CD4-positive, alpha-beta T cell treated with Interleukin-1 beta for 1 hour (primary cell): ENCODE measurements around the gene CADM2.
"Not testable (repeated sequence)": the region's sequence is repeated elsewhere in the genome, so short reads cannot be mapped to it uniquely, and the experiment has no call there.

ENCODE experiments used
- DNase-seq, 2 donors: peaks; one replicate each; pipeline ENCODE4 v3.0.0-alpha.2; 2020 to 2022

Gene CADM2

GRCh38 chr3:85846940-85847339 is 888.2 kb downstream of the CADM2 start:
- DNase-seq = no peak

DNA sequence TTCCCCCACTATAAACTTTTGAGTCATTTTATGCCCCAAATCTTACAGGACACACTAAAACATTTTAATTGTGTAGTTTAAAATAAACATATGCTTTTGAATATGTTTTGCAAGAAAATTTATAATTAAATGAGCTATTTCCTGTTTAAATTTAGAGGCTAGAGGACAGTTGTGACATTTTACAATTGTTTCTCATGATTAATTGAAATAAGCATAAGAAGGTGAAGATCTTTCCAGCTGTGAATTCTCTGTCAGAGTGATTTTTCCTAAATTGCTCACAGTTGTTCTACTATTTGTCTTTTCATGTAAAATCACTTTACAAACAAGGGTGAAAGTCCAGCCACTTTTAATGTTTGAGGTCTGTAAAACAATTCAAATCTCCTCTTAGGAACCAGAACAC is 892.3 kb downstream of the CADM2 start:
- no peak for DNase-seq

DNA sequence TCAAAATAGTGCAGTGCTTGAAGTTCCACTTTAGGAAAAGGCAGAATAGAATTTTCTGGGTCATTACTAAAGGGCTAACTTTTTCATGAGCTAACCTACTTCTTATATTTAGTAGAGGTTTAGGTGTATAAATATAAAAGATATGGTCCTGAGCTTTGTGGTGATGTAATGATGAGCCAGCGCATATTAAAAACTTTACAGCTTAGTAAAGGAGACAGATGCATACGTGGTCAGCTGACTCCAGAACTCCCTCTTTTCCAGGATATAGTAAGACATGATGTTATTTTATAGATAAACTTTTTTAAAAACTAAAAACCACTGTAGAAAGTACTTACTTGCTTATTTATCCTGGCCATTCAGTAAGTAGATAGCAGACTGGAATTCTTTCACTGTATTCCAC is 895.0 kb downstream of the CADM2 start:
- no peak for DNase-seq

GRCh38 chr3:85862893-85863455 is 904.2 kb downstream of the CADM2 start:
- DNase-seq = no peak

DNA sequence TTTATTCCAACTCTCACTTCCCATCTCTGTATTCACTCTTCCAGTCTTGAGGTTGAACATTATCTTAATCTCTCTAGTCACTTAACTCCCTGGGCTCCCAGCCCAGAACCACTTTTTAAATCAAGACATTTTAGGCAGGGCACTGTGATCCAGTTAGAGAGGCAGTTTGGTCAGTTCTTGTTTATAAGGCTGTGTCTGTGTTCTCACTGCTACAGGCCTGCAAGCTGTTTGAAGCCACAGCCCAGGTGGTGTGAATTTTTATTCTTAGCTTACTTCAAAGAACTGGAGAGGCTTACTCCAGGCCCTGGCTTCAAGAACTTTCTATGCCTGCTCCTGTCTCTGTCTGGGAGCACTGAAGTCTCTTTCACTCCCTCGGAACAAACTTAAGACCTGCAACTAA is 906.1 kb downstream of the CADM2 start:
- no peak for DNase-seq

DNA sequence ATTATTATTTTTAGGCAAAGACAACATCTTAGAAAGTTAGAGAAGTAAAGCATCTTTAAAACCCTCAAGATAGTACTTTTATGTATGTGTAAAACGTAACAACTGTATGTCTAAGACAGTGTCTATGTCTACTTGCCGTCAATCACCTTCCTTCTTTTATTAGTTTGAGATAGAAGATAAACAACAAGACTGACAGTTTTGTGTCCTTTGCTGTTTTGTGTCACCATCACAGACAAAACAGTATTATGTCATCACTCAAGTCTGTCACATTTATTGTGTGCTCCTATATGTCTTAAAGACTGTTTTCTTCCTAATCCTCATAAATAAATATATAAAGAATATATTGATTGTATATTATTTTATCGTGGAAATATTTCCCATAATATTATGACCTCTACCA is 908.3 kb downstream of the CADM2 start:
- DNase-seq = no peak

GRCh38 chr3:85875589-85875988 is 916.8 kb downstream of the CADM2 start:
- DNase-seq = no peak

- DNase-seq = no peak
Observed at GRCh38 chr3:85877631-85878030, 918.8 kb downstream of the CADM2 start.

- DNase-seq = no peak
Observed at GRCh38 chr3:85881833-85882393, 923.1 kb downstream of the CADM2 start.

GRCh38 chr3:85890043-85890555 is 931.3 kb downstream of the CADM2 start:
- DNase-seq = no peak

DNA sequence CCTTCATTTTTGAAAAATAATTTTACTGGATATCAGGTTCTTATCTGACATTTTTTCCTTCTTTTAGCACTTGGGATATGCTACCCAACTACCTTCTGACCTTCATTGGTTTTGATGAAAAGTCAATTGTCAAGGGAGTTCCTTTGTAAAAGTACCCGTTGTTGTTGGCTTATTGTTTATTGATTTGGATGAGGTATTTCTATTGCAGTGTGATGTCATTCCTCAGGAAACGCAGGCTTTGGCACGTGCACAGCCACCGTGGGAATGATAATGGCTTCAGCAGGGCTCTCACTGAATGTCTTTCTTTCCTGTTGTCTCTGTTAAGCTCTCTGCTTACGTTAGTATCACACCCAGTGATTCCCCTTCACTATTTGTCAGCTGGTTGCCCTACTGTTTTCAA is 944.6 kb downstream of the CADM2 start:
- no peak for DNase-seq

DNA sequence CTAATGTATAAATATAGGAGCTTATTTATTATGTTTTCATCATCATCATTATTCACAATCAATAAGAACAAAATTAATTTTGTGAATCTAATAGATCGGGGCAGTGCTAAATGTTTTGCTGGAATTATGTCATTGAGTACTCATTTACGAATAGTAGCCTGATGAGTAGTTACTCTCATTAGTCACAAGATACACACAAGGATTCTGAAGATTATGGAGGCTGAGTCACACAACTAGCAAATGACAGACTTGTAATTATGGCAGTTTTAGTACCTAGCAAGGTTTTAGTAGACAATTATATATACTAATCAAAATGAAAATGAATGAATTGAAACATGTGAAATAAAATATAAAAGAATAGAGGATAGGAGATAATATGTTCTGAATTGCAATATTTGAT is 954.2 kb downstream of the CADM2 start:
- DNase-seq = no peak

DNA sequence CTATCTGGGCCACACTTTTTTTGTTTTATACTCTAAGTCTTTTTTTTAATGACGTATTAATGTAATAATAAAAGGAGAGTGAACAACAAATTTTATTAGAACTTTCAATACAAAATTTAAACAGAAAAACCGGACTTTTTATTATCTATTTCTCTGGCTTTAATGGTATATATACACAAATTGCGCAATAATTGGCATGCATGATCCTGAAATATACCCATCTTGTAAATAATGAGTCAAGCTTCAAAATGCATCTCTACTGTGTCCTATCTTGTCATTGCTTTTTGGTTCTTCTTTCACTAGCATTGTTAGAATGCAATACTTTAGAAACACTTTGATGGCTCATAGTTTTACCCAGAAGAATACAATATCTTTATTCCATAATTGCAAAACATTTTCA is 963.6 kb downstream of the CADM2 start:
- DNase-seq = no peak

- no peak for DNase-seq
Observed at GRCh38 chr3:85930718-85931117, 971.9 kb downstream of the CADM2 start.

DNA sequence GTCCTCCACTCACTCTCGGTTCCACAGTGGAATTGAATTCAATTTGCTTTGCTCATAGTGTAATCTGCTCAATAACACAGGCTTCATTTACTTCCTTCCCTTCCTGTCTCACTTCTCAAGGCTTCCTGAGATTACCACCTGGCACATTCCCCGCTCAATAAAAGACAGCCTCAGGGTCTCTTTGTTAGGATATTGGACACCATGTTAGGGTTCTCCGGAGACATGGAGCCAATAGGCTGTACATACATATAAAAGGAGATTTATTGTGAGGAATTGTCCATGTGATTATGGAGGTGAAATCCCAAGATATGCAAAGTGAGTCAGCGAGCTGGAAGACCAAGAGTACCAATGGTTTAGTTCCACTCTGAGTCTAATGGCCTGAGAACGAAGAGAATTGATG is 974.5 kb downstream of the CADM2 start:
- no peak for DNase-seq

DNA sequence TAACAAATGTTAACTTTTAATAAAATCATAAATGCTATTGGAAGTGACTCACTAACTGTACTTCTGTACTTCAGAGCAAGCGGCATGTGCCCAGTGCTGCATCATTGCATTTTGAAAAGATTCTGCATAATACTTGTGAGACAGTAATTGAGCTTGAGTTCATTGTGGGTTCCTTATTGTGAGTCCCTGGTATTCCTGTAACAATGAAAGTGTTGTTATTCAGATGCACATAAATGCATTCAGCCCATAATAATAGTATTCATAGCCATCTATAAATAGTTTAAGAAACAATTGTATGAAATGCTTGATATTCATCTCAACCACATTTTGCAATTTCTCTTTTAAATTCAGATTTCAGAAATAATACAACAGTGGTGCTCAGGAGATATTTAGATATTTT is 976.4 kb downstream of the CADM2 start:
- DNase-seq = no peak

DNA sequence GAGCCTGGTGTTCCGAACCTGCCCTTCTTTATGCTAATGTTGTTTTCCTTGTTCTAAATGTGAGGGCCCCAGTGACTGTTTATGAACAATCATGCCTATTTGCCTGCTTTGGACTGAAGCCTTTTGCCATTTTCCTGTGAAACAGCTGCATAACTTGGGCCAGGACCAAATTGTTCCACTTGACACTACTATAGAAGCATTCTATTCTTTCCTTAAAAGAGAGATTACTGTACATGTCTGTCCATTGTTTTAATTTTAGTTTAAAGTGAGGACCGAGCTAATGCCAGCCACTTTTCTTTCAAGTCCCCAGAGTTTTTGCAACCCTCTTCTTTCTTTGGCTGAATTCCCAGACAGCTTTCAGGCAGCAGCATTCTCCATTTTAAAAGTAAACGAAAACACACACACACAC is 980.3 kb downstream of the CADM2 start:
- DNase-seq = no peak

GRCh38 chr3:85950435-85950834 is 991.6 kb downstream of the CADM2 start:
- DNase-seq = no peak

GRCh38 chr3:85960793-85961192 is 1002.0 kb downstream of the CADM2 start:
- no peak for DNase-seq

GRCh38 chr3:85977615-85978338 is 1019.0 kb downstream of the CADM2 start:
- DNase-seq = no peak

- DNase-seq = no peak
Observed at GRCh38 chr3:85979034-85979433, 1020.2 kb downstream of the CADM2 start.

DNA sequence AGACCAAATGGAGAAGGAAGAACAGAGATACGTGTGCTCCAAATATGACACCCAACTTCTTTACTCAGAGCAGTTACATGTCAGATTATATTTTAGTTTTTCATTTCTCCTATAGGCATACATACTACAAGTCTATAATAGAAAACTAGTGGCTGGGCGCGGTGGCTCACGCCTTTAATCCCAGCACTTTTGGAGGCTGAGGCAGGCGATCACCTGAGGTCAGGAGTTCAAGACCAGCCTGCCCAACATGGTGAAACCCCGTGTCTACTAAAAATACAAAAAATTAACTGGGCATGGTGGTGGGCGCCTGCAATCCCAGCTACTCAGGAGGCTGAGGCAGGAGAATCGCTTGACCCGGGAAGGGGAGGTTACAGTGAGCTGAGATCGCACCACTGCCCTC is 1030.8 kb downstream of the CADM2 start:
- not testable (repeated sequence) for DNase-seq

GRCh38 chr3:86029590-86029989 is 1070.8 kb downstream of the CADM2 start:
- no peak for DNase-seq

- DNase-seq = no peak
Observed at GRCh38 chr3:86037916-86038315, 1079.1 kb downstream of the CADM2 start.
